RWPE2 (cell line): Measurements from ENCODE around the gene SMIM20.

ENCODE experiments used
- ATAC-seq: fragments of 200-7000 bp; cut with Tn5 transposase; 3 replicates; pipeline ENCODE4 v1.9.1; 2021; ENCODE audit warnings: low read depth
- DNase-seq: peaks from one replicate; pipeline ENCODE4 v3.0.0-alpha.2; 2020; ENCODE audit warnings: low spot score
- H3K27ac ChIP-seq: fragments of 450-650 bp; 2 replicates; pipeline ENCODE4 v1.5.1; 2017; ENCODE audit warnings: mild to moderate bottlenecking; ENCODE audit not compliant: poor library complexity, severe bottlenecking
- H3K27me3 ChIP-seq: fragments of 250-450 bp; sonication (Bioruptor Pico); 2 replicates; pipeline ENCODE4 v1.5.1; 2021; ENCODE audit warnings: mild to moderate bottlenecking, moderate library complexity; ENCODE audit not compliant: insufficient read depth, poor library complexity, severe bottlenecking
- H3K36me3 ChIP-seq: fragments of 250-450 bp; sonication (Bioruptor Pico); 2 replicates; pipeline ENCODE4 v1.5.1; 2020; ENCODE audit warnings: low read depth, mild to moderate bottlenecking, moderate library complexity
- H3K4me1 ChIP-seq: fragments of 250-450 bp; sonication (Bioruptor Pico); 2 replicates; pipeline ENCODE4 v1.5.1; 2021; ENCODE audit warnings: mild to moderate bottlenecking, moderate library complexity; ENCODE audit not compliant: insufficient read depth, poor library complexity, severe bottlenecking
- H3K4me3 ChIP-seq: fragments of 250-450 bp; sonication (Bioruptor Pico); 2 replicates; pipeline ENCODE4 v1.5.1; 2021; ENCODE audit warnings: mild to moderate bottlenecking, moderate library complexity; ENCODE audit not compliant: severe bottlenecking
- H3K9me3 ChIP-seq: fragments of 250-450 bp; sonication (Bioruptor Pico); 2 replicates; pipeline ENCODE4 v1.5.1; 2021; ENCODE audit warnings: mild to moderate bottlenecking, moderate library complexity; ENCODE audit not compliant: severe bottlenecking
- CTCF ChIP-seq: fragments of 450-650 bp; IDR thresholded peaks from one replicate; pipeline ENCODE4 v1.5.1; 2017; ENCODE audit warnings: mild to moderate bottlenecking, moderate library complexity; ENCODE audit not compliant: poor library complexity, severe bottlenecking

Gene SMIM20

GRCh38 chr4:25948051-25948450 lies 34.0 kb downstream of the SMIM20 start:
- DNase-seq (no peak), ATAC-seq (no peak)
- H3K36me3 ChIP-seq, result no peaks in the 10 kb centered on the region
- H3K27ac ChIP-seq, result no peak overlapping the region
- H3K4me1 ChIP-seq, result no peaks in the 10 kb centered on the region
- no peaks in the 10 kb centered on the region for H3K27me3 ChIP-seq
- H3K9me3 ChIP-seq, result no peaks in the 10 kb centered on the region
- TF ChIP-seq CTCF, result no peak
- H3K4me3 ChIP-seq, result no peak overlapping the region

- H3K27ac ChIP-seq, result no peak overlapping the region
- no peak for DNase-seq
These were observed 35.2 kb downstream of the SMIM20 start for GRCh38 chr4:25949173-25949748.

GRCh38 chr4:25949994-25950393 lies 36.0 kb downstream of the SMIM20 start:
- no peak for DNase-seq
- no peak for TF ChIP-seq CTCF
- ATAC-seq, result no peak
- no peaks in the 10 kb centered on the region for H3K36me3 ChIP-seq
- H3K4me3 ChIP-seq, result no peak overlapping the region
- H3K27ac ChIP-seq, result no peak overlapping the region
- H3K27me3 ChIP-seq, result no peaks in the 10 kb centered on the region
- H3K4me1 ChIP-seq, result no peaks in the 10 kb centered on the region
- H3K9me3 ChIP-seq, result no peaks in the 10 kb centered on the region

More at GRCh38 chr4:25949173-25949748, 35.2 kb downstream of the SMIM20 start:
- Histone ChIP-seq H3K4me3 (no peak overlapping the region), H3K36me3 (no peaks in the 10 kb centered on the region), H3K4me1 (no peaks in the 10 kb centered on the region), H3K27me3 (no peaks in the 10 kb centered on the region), H3K9me3 (no peaks in the 10 kb centered on the region)
- no peak for ATAC-seq
- TF ChIP-seq CTCF, result no peak

- Histone ChIP-seq H3K9me3 (no peaks in the 10 kb centered on the region), H3K27ac (no peak overlapping the region), H3K27me3 (no peaks in the 10 kb centered on the region), H3K4me3 (no peak overlapping the region), H3K36me3 (no peaks in the 10 kb centered on the region), H3K4me1 (no peaks in the 10 kb centered on the region)
- DNase-seq, result no peak
- no peak for ATAC-seq
- TF ChIP-seq CTCF, result no peak
These were observed 36.7 kb downstream of the SMIM20 start for GRCh38 chr4:25950461-25951389.
